NCI-H128 (cell line): ENCODE results near the gene CDKN3.
"Not testable (repeated sequence)": the region's sequence is repeated elsewhere in the genome, so short reads cannot be mapped to it uniquely, and the experiment has no call there.

Experiments used
- DNase-seq: peaks from one replicate; lab custom pipeline; 2025; ENCODE audit not compliant: unreplicated experiment; lab: John Stamatoyannopoulos, UW

The CDKN3 gene

GRCh38 chr14:54453990-54454389, 57.2 kb downstream of the CDKN3 start:
- DNase-seq: not testable (repeated sequence)

- DNase-seq: no peak
Measured at GRCh38 chr14:54455363-54455762, 58.6 kb downstream of the CDKN3 start.

GRCh38 chr14:54456820-54457608, 60.2 kb downstream of the CDKN3 start:
- not testable (repeated sequence) for DNase-seq

- no peak for DNase-seq
Measured at GRCh38 chr14:54457609-54457996, 60.8 kb downstream of the CDKN3 start.

GRCh38 chr14:54458536-54458935, 61.7 kb downstream of the CDKN3 start:
- not testable (repeated sequence) for DNase-seq

- no peak for DNase-seq
Measured at GRCh38 chr14:54459106-54459505, 62.3 kb downstream of the CDKN3 start.

GRCh38 chr14:54462048-54462447, 65.2 kb downstream of the CDKN3 start:
- DNase-seq: no peak

GRCh38 chr14:54465654-54466053, 68.8 kb downstream of the CDKN3 start:
- DNase-seq: no peak

GRCh38 chr14:54467280-54467679, 70.5 kb downstream of the CDKN3 start:
- no peak for DNase-seq
